NCI-H146 (cell line): ENCODE results near the gene MLEC.
A peak's percentile ranks its signal among the peaks of the same experiment; 100 is the strongest.

ENCODE experiments used
- DNase-seq: peaks from one replicate; lab custom pipeline; 2025; lab: John Stamatoyannopoulos, UW

Gene MLEC

GRCh38 chr12:120692524-120693033 lies 5.6 kb downstream of the MLEC start:
- no peak for DNase-seq

- DNase-seq: peak; percentile 65
Measured at GRCh38 chr12:120693848-120694247, 6.9 kb downstream of the MLEC start.

- no peak for DNase-seq
Measured at GRCh38 chr12:120696626-120697025, 9.7 kb downstream of the MLEC start.

GRCh38 chr12:120697344-120697743 lies 10.4 kb downstream of the MLEC start:
- no peak for DNase-seq

- no peak for DNase-seq
Measured at GRCh38 chr12:120698665-120699064, 11.7 kb downstream of the MLEC start.

- no peak for DNase-seq
Measured at GRCh38 chr12:120699553-120699952, 12.6 kb downstream of the MLEC start.

- no peak for DNase-seq
Measured at GRCh38 chr12:120700886-120701285, 13.9 kb downstream of the MLEC start.

GRCh38 chr12:120702637-120703036 lies 15.7 kb downstream of the MLEC start:
- DNase-seq: no peak

GRCh38 chr12:120703311-120703942 lies 16.5 kb downstream of the MLEC start:
- no peak for DNase-seq

- no peak for DNase-seq
Measured at GRCh38 chr12:120705618-120706017, 18.7 kb downstream of the MLEC start.

GRCh38 chr12:120706029-120706428 lies 19.1 kb downstream of the MLEC start:
- no peak for DNase-seq

- no peak for DNase-seq
Measured at GRCh38 chr12:120708651-120709050, 21.7 kb downstream of the MLEC start.

- DNase-seq: peak; percentile 60
Measured at GRCh38 chr12:120710031-120710804, 23.3 kb downstream of the MLEC start, which contains the start of gene UNC119B. Gene UNC119B, plus strand, starts transcription at chr12:120710458. Its CDS starts 17 bp downstream, at chr12:120710475.

GRCh38 chr12:120710805-120711296 lies 23.9 kb downstream of the MLEC start:
- DNase-seq: peak; percentile 49

GRCh38 chr12:120711411-120711810 lies 24.5 kb downstream of the MLEC start:
- DNase-seq: no peak

GRCh38 chr12:120712610-120713009 lies 25.7 kb downstream of the MLEC start:
- DNase-seq: no peak

- DNase-seq: peak; percentile 75
Measured at GRCh38 chr12:120713861-120714482, 27.0 kb downstream of the MLEC start.

- DNase-seq: no peak
Measured at GRCh38 chr12:120718055-120718454, 31.1 kb downstream of the MLEC start.

GRCh38 chr12:120719072-120719471 lies 32.1 kb downstream of the MLEC start:
- no peak for DNase-seq

- no peak for DNase-seq
Measured at GRCh38 chr12:120719496-120720233, 32.7 kb downstream of the MLEC start.

GRCh38 chr12:120720234-120720986 lies 33.5 kb downstream of the MLEC start:
- no peak for DNase-seq
